PC-3 (cell line): ENCODE data around the gene NOMO2.
"Not testable (repeated sequence)": the region's sequence is repeated elsewhere in the genome, so short reads cannot be mapped to it uniquely, and the experiment has no call there.

Experiments
- CTCF ChIP-seq: fragments of 300-600 bp; sonication (generic); conservative IDR thresholded peaks from 2 replicates; pipeline ENCODE4 v1.5.1; 2017; ENCODE audit warnings: antibody characterized with exemption, low read depth, mild to moderate bottlenecking, low read length
- EZH2 ChIP-seq: fragments of 300-600 bp; sonication (generic); IDR thresholded peaks from one replicate; pipeline ENCODE4 v1.6.1; 2017; ENCODE audit warnings: antibody characterized with exemption, mild to moderate bottlenecking, low read length; ENCODE audit not compliant: unreplicated experiment
- EZH2phosphoT487 ChIP-seq: fragments of 300-600 bp; sonication (generic); IDR thresholded peaks from 2 replicates; pipeline ENCODE4 v1.6.1; 2018; ENCODE audit warnings: mild to moderate bottlenecking, antibody characterized with exemption, low read length, borderline replicate concordance

GRCh38 chr16:18387767-18388166, 174.1 kb downstream of the NOMO2 start:
- not testable (repeated sequence) for TF ChIP-seq CTCF, EZH2, EZH2phosphoT487
